GM12878 (cell line): ENCODE results near the gene EXD3.

Source experiments
- CBFB ChIP-seq: IDR thresholded peaks from 2 replicates; pipeline ENCODE4 v1.6.1; 2016; ENCODE audit warnings: antibody characterized with exemption, low read depth
- EZH2 ChIP-seq: IDR thresholded peaks from 2 replicates; pipeline ENCODE4 v1.6.1; 2012; ENCODE audit warnings: low read depth, mild to moderate bottlenecking, control low read depth, inconsistent platforms, low read length, borderline replicate concordance; ENCODE audit not compliant: control insufficient read depth
- HDAC2 ChIP-seq: fragments of 200-600 bp; sonication (generic); IDR thresholded peaks from 2 replicates; pipeline ENCODE4 v1.6.1; 2017
- MEF2B ChIP-seq: fragments of 450-650 bp; IDR thresholded peaks from 2 replicates; pipeline ENCODE4 v1.6.1; 2018; ENCODE audit warnings: mild to moderate bottlenecking, moderate library complexity; ENCODE audit not compliant: partially characterized antibody, poor library complexity, severe bottlenecking
- NR2C1 ChIP-seq: fragments of 450-650 bp; IDR thresholded peaks from 2 replicates; pipeline ENCODE4 v1.6.1; 2017; ENCODE audit warnings: antibody characterized with exemption, mild to moderate bottlenecking, moderate library complexity
- YY1 ChIP-seq: IDR thresholded peaks from 2 replicates; pipeline ENCODE4 v1.6.1; 2011; ENCODE audit warnings: low read depth, mild to moderate bottlenecking, low read length
- TF ChIP-seq, protein P1 (sequence below), 3 experiments: IDR thresholded peaks in 2 of 3; conservative IDR thresholded peaks in 1 of 3; 2 replicates each; pipeline ENCODE4 v1.5.1; 2011; ENCODE audit warnings: low read depth in 3 of 3, low read length in 3 of 3, mild to moderate bottlenecking in 3 of 3, control low read depth in 2 of 3, moderate library complexity in 2 of 3, inconsistent platforms in 1 of 3, mixed read lengths in 1 of 3; ENCODE audit not compliant: control insufficient read depth in 2 of 3, insufficient read depth in 1 of 3; ENCODE audit errors: extremely low read depth in 1 of 3
- TF ChIP-seq, protein P2 (sequence below): fragments of 450-650 bp; formaldehyde crosslinking; IDR thresholded peaks from 2 replicates; pipeline ENCODE4 v1.5.0; 2022; ENCODE audit warnings: mild to moderate bottlenecking, missing genetic modification characterization

- no peak for TF ChIP-seq MEF2B
- no peak for TF ChIP-seq EZH2
- TF ChIP-seq, protein P1, sequence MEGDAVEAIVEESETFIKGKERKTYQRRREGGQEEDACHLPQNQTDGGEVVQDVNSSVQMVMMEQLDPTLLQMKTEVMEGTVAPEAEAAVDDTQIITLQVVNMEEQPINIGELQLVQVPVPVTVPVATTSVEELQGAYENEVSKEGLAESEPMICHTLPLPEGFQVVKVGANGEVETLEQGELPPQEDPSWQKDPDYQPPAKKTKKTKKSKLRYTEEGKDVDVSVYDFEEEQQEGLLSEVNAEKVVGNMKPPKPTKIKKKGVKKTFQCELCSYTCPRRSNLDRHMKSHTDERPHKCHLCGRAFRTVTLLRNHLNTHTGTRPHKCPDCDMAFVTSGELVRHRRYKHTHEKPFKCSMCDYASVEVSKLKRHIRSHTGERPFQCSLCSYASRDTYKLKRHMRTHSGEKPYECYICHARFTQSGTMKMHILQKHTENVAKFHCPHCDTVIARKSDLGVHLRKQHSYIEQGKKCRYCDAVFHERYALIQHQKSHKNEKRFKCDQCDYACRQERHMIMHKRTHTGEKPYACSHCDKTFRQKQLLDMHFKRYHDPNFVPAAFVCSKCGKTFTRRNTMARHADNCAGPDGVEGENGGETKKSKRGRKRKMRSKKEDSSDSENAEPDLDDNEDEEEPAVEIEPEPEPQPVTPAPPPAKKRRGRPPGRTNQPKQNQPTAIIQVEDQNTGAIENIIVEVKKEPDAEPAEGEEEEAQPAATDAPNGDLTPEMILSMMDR (IDR thresholded peaks at IDR 0.05 in 2 of 3, conservative IDR thresholded peaks at IDR 0.05 in 1 of 3; ENCODE audit: control insufficient read depth in 2 of 3, extremely low read depth in 1 of 3, insufficient read depth in 1 of 3, low read depth in 3 of 3, low read length in 3 of 3), result no peak
- TF ChIP-seq, protein P2, sequence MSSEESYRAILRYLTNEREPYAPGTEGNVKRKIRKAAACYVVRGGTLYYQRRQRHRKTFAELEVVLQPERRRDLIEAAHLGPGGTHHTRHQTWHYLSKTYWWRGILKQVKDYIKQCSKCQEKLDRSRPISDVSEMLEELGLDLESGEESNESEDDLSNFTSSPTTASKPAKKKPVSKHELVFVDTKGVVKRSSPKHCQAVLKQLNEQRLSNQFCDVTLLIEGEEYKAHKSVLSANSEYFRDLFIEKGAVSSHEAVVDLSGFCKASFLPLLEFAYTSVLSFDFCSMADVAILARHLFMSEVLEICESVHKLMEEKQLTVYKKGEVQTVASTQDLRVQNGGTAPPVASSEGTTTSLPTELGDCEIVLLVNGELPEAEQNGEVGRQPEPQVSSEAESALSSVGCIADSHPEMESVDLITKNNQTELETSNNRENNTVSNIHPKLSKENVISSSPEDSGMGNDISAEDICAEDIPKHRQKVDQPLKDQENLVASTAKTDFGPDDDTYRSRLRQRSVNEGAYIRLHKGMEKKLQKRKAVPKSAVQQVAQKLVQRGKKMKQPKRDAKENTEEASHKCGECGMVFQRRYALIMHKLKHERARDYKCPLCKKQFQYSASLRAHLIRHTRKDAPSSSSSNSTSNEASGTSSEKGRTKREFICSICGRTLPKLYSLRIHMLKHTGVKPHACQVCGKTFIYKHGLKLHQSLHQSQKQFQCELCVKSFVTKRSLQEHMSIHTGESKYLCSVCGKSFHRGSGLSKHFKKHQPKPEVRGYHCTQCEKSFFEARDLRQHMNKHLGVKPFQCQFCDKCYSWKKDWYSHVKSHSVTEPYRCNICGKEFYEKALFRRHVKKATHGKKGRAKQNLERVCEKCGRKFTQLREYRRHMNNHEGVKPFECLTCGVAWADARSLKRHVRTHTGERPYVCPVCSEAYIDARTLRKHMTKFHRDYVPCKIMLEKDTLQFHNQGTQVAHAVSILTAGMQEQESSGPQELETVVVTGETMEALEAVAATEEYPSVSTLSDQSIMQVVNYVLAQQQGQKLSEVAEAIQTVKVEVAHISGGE (CRISPR knock-in tag), result no peak
- TF ChIP-seq YY1, result no peak
- TF ChIP-seq NR2C1, result no peak
- TF ChIP-seq CBFB, result no peak
- TF ChIP-seq HDAC2, result no peak
Observed at GRCh38 chr9:137421838-137422603, 941 bp downstream of the EXD3 start.
